Stimulated activated CD8-positive, alpha-beta memory T cell treated with anti-CD3 and anti-CD28 coated beads, Interleukin-7, amount 100 ng/mL, for 48 hours (primary cell): ENCODE results near the gene TBX3.

Source experiments
- DNase-seq, 2 donors: peaks; one replicate each; pipeline ENCODE4 v3.0.0-alpha.2; 2020; ENCODE audit warnings: low read depth in 1 of 2; ENCODE audit errors: extremely low read depth in 1 of 2

TBX3 gene

GRCh38 chr12:114697243-114697716, 13.3 kb upstream of the TBX3 start:
- DNase-seq = no peak

- no peak for DNase-seq
Observed at GRCh38 chr12:114696443-114697242, 12.7 kb upstream of the TBX3 start.

- DNase-seq = no peak
Observed at GRCh38 chr12:114695305-114695592, 11.3 kb upstream of the TBX3 start.

- no peak for DNase-seq
Observed at GRCh38 chr12:114694436-114695304, 10.7 kb upstream of the TBX3 start.

GRCh38 chr12:114693532-114693931, 9.6 kb upstream of the TBX3 start:
- DNase-seq = no peak

GRCh38 chr12:114693059-114693531, 9.1 kb upstream of the TBX3 start:
- no peak for DNase-seq

GRCh38 chr12:114692186-114693058, 8.4 kb upstream of the TBX3 start:
- DNase-seq = no peak

- DNase-seq = no peak
Observed at GRCh38 chr12:114691763-114692185, 7.8 kb upstream of the TBX3 start.

GRCh38 chr12:114691196-114691595, 7.2 kb upstream of the TBX3 start:
- no peak for DNase-seq

- no peak for DNase-seq
Observed at GRCh38 chr12:114690267-114691135, 6.5 kb upstream of the TBX3 start.

GRCh38 chr12:114689075-114689994, 5.4 kb upstream of the TBX3 start:
- DNase-seq = no peak

GRCh38 chr12:114688256-114688845, 4.4 kb upstream of the TBX3 start:
- no peak for DNase-seq

- DNase-seq = no peak
Observed at GRCh38 chr12:114687802-114688201, 3.8 kb upstream of the TBX3 start.

- no peak for DNase-seq
Observed at GRCh38 chr12:114686773-114687500, 3.0 kb upstream of the TBX3 start.

GRCh38 chr12:114686426-114686772, 2.4 kb upstream of the TBX3 start:
- no peak for DNase-seq

GRCh38 chr12:114685869-114686268, 1.9 kb upstream of the TBX3 start:
- DNase-seq = no peak

- DNase-seq = no peak
Observed at GRCh38 chr12:114685320-114685781, 1.4 kb upstream of the TBX3 start.

- no peak for DNase-seq
Observed at GRCh38 chr12:114684870-114685273, 897 bp upstream of the TBX3 start.
